Smooth muscle cell (in vitro differentiated cells): Measurements from ENCODE around the gene TMSB10. TPM values are rescaled to one million over a fixed set of nuclear protein-coding genes. Genes with fewer than 3 reads are reported as not detected.

Source experiments
- DNase-seq: peaks from one replicate; lab custom pipeline; 2025; ENCODE audit not compliant: unreplicated experiment; lab: John Stamatoyannopoulos, UW
- H2AFZ ChIP-seq: fragments of 200-600 bp; sonication (generic); 2 replicates; pipeline ENCODE4 v1.6.0; 2016; ENCODE audit warnings: antibody characterized with exemption, low read depth, mild to moderate bottlenecking
- H3F3A ChIP-seq: fragments of 200-600 bp; sonication (generic); 2 replicates; pipeline ENCODE4 v1.6.0; 2017; ENCODE audit warnings: antibody characterized with exemption, low read depth
- H3K27ac ChIP-seq: fragments of 200-600 bp; sonication (generic); 2 replicates; pipeline ENCODE4 v1.5.1; 2016; ENCODE audit warnings: low read depth, mild to moderate bottlenecking
- H3K27me3 ChIP-seq: fragments of 200-600 bp; sonication (generic); 2 replicates; pipeline ENCODE4 v1.6.1; 2016; ENCODE audit warnings: low read depth, mild to moderate bottlenecking
- H3K36me3 ChIP-seq: fragments of 200-600 bp; sonication (generic); 2 replicates; pipeline ENCODE4 v1.5.1; 2016; ENCODE audit warnings: low read depth
- H3K4me1 ChIP-seq: fragments of 200-600 bp; sonication (generic); 2 replicates; pipeline ENCODE4 v1.5.1; 2016; ENCODE audit warnings: low read depth
- H3K4me2 ChIP-seq: fragments of 200-600 bp; sonication (generic); 2 replicates; pipeline ENCODE4 v1.6.0; 2016; ENCODE audit warnings: mild to moderate bottlenecking
- H3K4me3 ChIP-seq: fragments of 200-600 bp; sonication (generic); 2 replicates; pipeline ENCODE4 v1.5.1; 2016; ENCODE audit warnings: mild to moderate bottlenecking
- H3K79me2 ChIP-seq: fragments of 200-600 bp; sonication (generic); 2 replicates; pipeline ENCODE4 v1.6.0; 2016; ENCODE audit warnings: low read depth, mild to moderate bottlenecking
- H3K9ac ChIP-seq: fragments of 200-600 bp; sonication (generic); 2 replicates; pipeline ENCODE4 v1.6.0; 2016; ENCODE audit warnings: low read depth
- H3K9me3 ChIP-seq: fragments of 200-600 bp; sonication (generic); replicated peaks from 2 replicates; pipeline ENCODE4 v1.5.1; 2016; ENCODE audit warnings: low read depth
- H4K20me1 ChIP-seq: fragments of 200-600 bp; sonication (generic); 2 replicates; pipeline ENCODE4 v1.6.0; 2016; ENCODE audit warnings: low read depth
- WGBS: methylation state at CpG from one replicate; pipeline ENCODE4 v1.1.7; 2016; ENCODE audit warnings: low lambda C conversion rate; 5-methylcytosine and 5-hydroxymethylcytosine counted together
- polyA plus RNA-seq: library from polyadenylated mRNA; unstranded; fragments of >200 nt; fragmentation: Nextera tagmentation; extraction: Ambion mirVana; gene quantifications from 2 replicates; pipeline ENCODE4 v1.2.1, GENCODE V29; 2016
- total RNA-seq: library from RNA; depleted of rRNA; stranded (reverse); fragments of >200 nt; gene quantifications from 2 replicates; pipeline ENCODE4 v1.2.3, GENCODE V29; 2014
- TF ChIP-seq, protein P1 (sequence below): fragments of 200-600 bp; sonication (generic); IDR thresholded peaks from 2 replicates; pipeline ENCODE4 v1.5.1; 2017; ENCODE audit warnings: borderline replicate concordance, mild to moderate bottlenecking, antibody characterized with exemption; ENCODE audit not compliant: insufficient read depth, poor library complexity, severe bottlenecking

TMSB10 gene
- total and polyA plus RNA-seq, 2 experiments from 2014 or later, result 5,517 to 8,051 TPM

DNA sequence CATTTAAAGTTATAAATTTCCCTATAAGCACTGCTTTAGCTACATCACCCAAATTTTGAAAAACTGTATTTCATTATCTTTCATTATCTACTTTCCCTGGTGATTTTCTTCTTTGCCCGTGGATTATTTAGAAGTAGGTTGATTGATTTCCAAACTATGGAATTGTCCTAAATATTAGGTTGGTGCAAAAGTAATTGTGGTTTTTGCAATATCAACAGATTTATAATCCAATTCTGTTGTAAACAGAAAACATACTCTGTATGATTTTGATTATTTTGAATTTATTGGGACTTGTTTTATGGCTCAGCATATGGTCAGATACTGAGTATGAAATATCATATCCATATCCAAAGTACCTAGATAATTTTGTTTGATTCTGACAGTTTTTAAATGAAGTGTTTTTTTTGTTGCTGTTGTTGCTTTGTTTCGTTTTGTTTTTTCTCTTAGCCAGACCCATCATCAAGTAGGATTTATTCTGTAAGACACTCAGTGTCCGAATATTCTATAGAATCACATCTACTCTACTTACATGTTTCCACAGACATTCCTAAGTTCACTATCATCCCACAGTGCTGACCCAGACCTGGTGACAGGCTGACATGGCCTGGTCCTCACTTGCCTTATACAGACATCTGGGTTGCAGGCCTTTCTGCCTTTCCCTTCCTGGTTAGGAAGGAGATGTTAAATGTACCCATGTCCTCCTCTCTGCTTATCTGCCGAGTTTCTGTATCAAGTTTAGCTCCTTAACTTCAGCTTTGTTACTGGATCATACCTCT lies 22.5 kb upstream of the TMSB10 start:
- Histone ChIP-seq H3K4me2 (peak overlapping the region; percentile 91), H4K20me1 (no peaks in the 10 kb centered on the region), H3K79me2 (no peaks in the 10 kb centered on the region), H3K27me3 (peaks cover 38% of the 10 kb centered on the region), H2AFZ (no peak overlapping the region), H3F3A (no peaks in the 10 kb centered on the region), H3K27ac (no peak overlapping the region), H3K36me3 (no peaks in the 10 kb centered on the region), H3K4me1 (peaks cover 18% of the 10 kb centered on the region), H3K9ac (no peak overlapping the region), H3K9me3 (no peaks in the 10 kb centered on the region), H3K4me3 (no peak overlapping the region)
- no peak for DNase-seq
- TF ChIP-seq, protein P1, sequence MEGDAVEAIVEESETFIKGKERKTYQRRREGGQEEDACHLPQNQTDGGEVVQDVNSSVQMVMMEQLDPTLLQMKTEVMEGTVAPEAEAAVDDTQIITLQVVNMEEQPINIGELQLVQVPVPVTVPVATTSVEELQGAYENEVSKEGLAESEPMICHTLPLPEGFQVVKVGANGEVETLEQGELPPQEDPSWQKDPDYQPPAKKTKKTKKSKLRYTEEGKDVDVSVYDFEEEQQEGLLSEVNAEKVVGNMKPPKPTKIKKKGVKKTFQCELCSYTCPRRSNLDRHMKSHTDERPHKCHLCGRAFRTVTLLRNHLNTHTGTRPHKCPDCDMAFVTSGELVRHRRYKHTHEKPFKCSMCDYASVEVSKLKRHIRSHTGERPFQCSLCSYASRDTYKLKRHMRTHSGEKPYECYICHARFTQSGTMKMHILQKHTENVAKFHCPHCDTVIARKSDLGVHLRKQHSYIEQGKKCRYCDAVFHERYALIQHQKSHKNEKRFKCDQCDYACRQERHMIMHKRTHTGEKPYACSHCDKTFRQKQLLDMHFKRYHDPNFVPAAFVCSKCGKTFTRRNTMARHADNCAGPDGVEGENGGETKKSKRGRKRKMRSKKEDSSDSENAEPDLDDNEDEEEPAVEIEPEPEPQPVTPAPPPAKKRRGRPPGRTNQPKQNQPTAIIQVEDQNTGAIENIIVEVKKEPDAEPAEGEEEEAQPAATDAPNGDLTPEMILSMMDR, result no peak
- 80% methylated on average over 4 of the region's 4 CpGs for WGBS

DNA sequence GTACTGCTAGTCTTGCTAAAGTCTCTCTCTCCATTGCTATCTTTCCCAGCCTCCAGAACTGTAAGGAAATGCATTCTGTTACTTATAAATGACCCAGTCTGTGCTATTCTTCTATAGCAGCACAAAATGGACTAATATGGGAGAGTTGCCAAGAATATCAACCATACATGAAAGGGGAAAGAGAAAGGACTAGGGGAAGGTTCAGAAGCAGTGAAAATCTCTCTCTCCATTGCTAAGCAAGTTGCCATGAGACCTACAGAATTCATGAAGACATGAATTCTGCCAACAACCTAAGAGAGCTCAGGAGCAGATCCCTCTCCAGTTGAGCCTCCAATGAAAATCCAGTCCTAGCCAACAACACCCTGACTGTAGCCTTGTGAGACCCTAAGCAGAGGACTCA lies 21.0 kb upstream of the TMSB10 start:
- Histone ChIP-seq H3K9ac (no peak overlapping the region), H3K36me3 (no peaks in the 10 kb centered on the region), H3K79me2 (no peaks in the 10 kb centered on the region), H3K27ac (no peak overlapping the region), H3K9me3 (no peaks in the 10 kb centered on the region), H2AFZ (no peak overlapping the region), H3K4me2 (no peak overlapping the region), H3F3A (no peaks in the 10 kb centered on the region), H3K27me3 (peaks cover 23% of the 10 kb centered on the region), H3K4me3 (no peak overlapping the region), H3K4me1 (peaks cover 18% of the 10 kb centered on the region), H4K20me1 (no peaks in the 10 kb centered on the region)
- DNase-seq, result no peak
- TF ChIP-seq, protein P1, result no peak

DNA sequence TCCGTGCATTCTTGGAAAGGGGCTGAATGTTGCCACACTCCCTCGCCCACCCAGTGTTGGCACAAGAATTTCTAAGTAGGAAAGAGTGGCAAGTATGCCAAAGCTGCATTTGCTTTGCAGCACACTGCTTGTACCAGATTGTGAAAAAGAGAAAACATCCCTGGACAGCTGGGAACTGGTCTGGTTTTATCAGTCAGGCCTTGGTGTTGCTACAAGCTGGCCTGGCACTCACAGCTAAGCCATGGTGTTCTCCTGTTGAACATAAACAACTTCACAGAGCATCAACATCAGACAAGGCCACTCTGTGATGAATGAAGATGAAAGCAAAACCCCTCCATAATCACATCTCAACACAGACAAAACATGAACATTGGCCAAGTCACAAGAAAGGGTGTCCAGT lies 20.3 kb upstream of the TMSB10 start:
- Histone ChIP-seq H3K4me2 (no peak overlapping the region), H3K27ac (no peak overlapping the region), H3K4me3 (no peak overlapping the region), H3K4me1 (peaks cover 15% of the 10 kb centered on the region), H3K27me3 (peaks cover 16% of the 10 kb centered on the region), H3K9ac (no peak overlapping the region), H4K20me1 (no peaks in the 10 kb centered on the region), H2AFZ (no peak overlapping the region), H3K9me3 (no peaks in the 10 kb centered on the region), H3F3A (no peaks in the 10 kb centered on the region), H3K79me2 (no peaks in the 10 kb centered on the region), H3K36me3 (no peaks in the 10 kb centered on the region)
- DNase-seq, result no peak
- 97% methylated on average over 2 of the region's 2 CpGs for WGBS
- TF ChIP-seq, protein P1, result no peak

DNA sequence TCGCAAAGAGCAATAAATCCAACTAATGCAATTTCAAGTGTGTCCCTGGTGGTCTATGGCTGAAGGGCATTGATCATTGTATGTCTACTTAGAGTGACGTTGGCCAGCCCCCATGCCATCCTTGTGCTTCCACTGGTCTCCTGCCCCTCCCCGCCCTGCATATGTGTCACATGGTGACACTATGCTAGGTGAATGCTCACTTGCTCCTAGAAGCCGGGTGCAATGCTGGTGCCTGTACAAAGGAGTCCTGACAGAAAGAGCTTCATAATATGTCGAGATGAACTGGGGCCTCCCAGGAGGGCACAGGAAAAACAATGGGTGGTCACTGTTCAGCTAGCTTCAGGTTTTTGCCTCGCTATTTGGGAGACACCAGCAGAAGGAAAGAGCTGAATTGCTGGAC lies 18.7 kb upstream of the TMSB10 start:
- Histone ChIP-seq H3F3A (no peaks in the 10 kb centered on the region), H3K79me2 (no peaks in the 10 kb centered on the region), H3K4me2 (no peak overlapping the region), H3K4me3 (no peak overlapping the region), H3K9me3 (no peaks in the 10 kb centered on the region), H4K20me1 (no peaks in the 10 kb centered on the region), H2AFZ (no peak overlapping the region), H3K27ac (no peak overlapping the region), H3K4me1 (peaks cover under 1% of the 10 kb centered on the region), H3K27me3 (no peaks in the 10 kb centered on the region), H3K9ac (no peak overlapping the region), H3K36me3 (no peaks in the 10 kb centered on the region)
- WGBS, result 94% methylated on average over 6 of the region's 6 CpGs
- no peak for DNase-seq
- TF ChIP-seq, protein P1, result no peak
